Motor neuron (in vitro differentiated cells): ENCODE data around the gene NOM1. TPM values are rescaled to one million over a fixed set of nuclear protein-coding genes. Genes with fewer than 3 reads are reported as not detected.
"Not testable (repeated sequence)": the region's sequence is repeated elsewhere in the genome, so short reads cannot be mapped to it uniquely, and the experiment has no call there.

Experiments used
- ATAC-seq, 8 experiments: fragments of 200-7000 bp; cut with Tn5 transposase; replicated peaks in 6 of 8; 2 replicates each; pipeline ENCODE4 v1.8.0; 2021; ENCODE audit warnings: mild to moderate bottlenecking in 8 of 8, moderate library complexity in 8 of 8
- H3K27ac ChIP-seq, 2 donors: fragments of 250-450 bp; sonication (Bioruptor Pico); 2 replicates each; pipeline ENCODE4 v1.9.0; 2021; ENCODE audit warnings: antibody characterized with exemption in 2 of 2, mild to moderate bottlenecking in 2 of 2, moderate library complexity in 1 of 2
- H3K4me1 ChIP-seq, 2 donors: fragments of 250-450 bp; sonication (Bioruptor Pico); replicated peaks in 1 of 2; 2 replicates each; pipeline ENCODE4 v1.6.1; 2021; ENCODE audit warnings: antibody characterized with exemption in 2 of 2, mild to moderate bottlenecking in 2 of 2, moderate library complexity in 1 of 2
- H3K4me3 ChIP-seq, 5 donors: fragments of 250-450 bp; sonication (Bioruptor Pico); 2 replicates each; pipeline ENCODE4 v1.9.0; 2021; ENCODE audit warnings: antibody characterized with exemption in 5 of 5, mild to moderate bottlenecking in 5 of 5, moderate library complexity in 4 of 5
- WGBS, 10 experiments: fragments of 450-650 bp; shearing (Covaris generic); methylation state at CpG; one replicate each; pipeline ENCODE4 v1.0.0; 2022; 5-methylcytosine and 5-hydroxymethylcytosine counted together
- in situ Hi-C, 9 experiments: fragments of 400-800 bp; cut with MboI; loops; one replicate each; pipeline ENCODE4 v1.15.0; 2021; ENCODE audit warnings: low sequenced_read_pairs in 9 of 9, low pct_unique_long_range_greater_than_20kb in 2 of 9; ENCODE audit not compliant: unreplicated experiment in 9 of 9
- total RNA-seq, 8 experiments: library from RNA; unstranded; fragments of 300-600 nt; gene quantifications; 2 replicates each; pipeline versions ENCODE4 v1.2.3 to v1.2.4, GENCODE V29; 2022

NOM1 gene
- total RNA-seq, 8 experiments from 2014 or later, result 7.2 to 44.4 (median 9.5) TPM

DNA sequence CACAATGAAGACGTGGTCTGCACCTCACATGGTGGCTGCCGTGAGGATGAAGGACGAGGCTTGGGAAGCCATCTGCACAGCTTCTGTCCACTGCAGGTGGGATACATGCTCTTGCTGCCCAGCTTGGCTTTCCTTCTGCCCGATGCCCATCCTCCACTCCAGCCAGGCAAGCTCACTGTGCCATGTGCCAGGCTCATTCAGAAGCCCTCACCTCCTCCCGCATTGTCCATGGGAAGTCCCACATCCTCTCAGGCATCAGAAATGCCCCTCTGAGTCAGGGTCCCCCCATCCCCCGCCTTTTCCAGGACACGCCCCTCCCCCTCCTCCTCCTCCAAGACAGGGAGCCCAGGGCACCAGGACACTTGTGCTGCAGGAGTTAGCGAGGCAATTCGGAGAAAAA, 4.6 kb upstream of the NOM1 start:
- ATAC-seq, result no peak
- in situ Hi-C loops, result no loop called here
- no peaks in the 10 kb centered on the region for H3K4me1 ChIP-seq
- no peak overlapping the region for H3K27ac ChIP-seq
- H3K4me3 ChIP-seq, result no peak overlapping the region
- 20 to 80% (median 41%) methylated on average over 2 to 5 of the region's 9 CpGs; no CpG with 5 or more reads in 7 of the 10 experiments for WGBS, 10 experiments

DNA sequence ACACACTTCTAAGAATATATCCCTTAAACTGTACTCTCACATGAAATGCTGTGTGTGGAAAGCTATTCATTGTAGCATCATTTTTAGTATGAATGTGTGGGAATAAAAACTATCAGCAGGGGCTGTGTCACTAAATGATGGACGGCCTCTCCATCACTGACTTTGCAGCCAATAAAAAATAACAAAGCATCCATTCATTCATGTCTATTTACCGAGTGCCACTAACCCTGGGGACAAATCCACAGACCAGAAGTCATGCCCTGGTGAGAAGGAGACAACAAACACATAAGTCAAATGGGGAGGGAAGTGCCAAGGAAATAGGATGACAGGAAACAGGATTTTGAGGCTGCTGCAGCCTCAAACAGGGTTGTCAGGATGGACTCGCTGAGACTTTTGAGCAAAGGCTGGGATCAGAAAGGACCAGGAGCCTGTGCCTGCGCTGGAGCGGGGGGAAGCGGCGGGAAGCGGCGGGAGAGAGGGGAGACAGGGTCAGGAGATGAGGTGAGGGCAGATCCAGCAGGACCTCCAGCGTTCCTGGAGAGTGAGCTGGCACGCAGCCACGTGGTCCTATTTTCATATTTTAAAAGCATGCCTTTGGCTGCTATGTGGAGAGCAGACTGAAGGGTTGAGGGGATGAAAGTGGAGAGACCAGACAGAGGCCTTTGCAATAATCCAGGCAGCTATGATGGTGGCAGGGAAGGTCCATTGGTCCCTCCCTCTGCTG, 2.2 kb upstream of the NOM1 start:
- Histone ChIP-seq H3K4me1 (peaks cover 5 to 15% of the 10 kb centered on the region in 2 donors), H3K27ac (no peak overlapping the region), H3K4me3 (no peak overlapping the region)
- 24 to 67% (median 57%) methylated on average over 1 to 9 of the region's 12 CpGs; no CpG with 5 or more reads in 2 of the 10 experiments for WGBS, 10 experiments
- in situ Hi-C loops, result no loop called here
- no peak for ATAC-seq

DNA sequence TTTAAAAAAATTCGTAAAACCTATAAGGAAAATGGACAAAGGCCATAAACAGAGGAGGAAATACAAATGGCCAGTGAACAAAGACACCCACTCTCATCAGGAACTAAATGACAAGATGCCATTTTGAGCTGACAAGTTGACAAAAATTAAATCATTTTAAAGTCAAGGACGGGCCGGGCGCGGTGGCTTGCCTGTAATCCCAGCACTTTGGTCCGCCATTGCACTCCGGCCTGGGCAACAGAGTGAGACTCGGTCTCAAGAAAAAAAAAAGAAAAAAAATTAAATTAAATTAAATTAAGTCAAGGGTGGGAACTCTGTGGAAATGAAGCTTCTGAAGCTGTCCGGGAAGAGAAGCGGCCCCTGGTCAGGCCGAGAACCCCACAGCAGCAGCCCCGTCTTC, 1.2 kb upstream of the NOM1 start:
- Histone ChIP-seq H3K27ac (no peak overlapping the region), H3K4me1 (peaks cover 5 to 16% of the 10 kb centered on the region in 2 donors), H3K4me3 (no peak overlapping the region)
- no peak for ATAC-seq
- in situ Hi-C loops, result no loop called here
- 76 to 100% (median 92%) methylated on average over 2 to 12 of the region's 12 CpGs for WGBS, 10 experiments

DNA sequence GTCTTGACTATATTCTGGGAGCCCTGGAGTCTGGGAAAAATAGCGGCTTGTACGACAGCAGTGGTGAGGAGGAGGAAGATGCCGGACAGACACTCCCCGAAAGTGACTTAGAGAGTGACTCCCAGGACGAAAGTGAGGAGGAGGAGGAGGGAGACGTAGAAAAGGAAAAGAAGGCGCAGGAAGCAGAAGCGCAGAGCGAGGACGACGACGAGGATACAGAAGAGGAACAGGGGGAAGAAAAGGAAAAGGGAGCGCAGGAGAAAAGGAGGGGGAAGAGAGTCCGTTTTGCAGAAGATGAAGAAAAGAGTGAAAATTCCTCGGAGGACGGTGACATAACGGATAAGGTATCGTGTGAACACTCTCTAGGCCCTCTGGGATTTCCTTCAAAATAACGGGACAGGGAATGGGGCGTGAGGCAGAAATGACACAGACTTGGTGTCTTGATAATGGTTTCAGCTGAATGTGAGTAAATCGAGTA, 908 bp downstream of the NOM1 start:
- Histone ChIP-seq H3K4me3 (peak overlapping the region; percentile 82 to 96 (median 85)), H3K27ac (peak overlapping the region in 1 of 2 donors; percentile 88), H3K4me1 (peaks cover 5 to 16% of the 10 kb centered on the region in 2 donors)
- in situ Hi-C loops, result loop anchor here in 4 of 9 experiments (25.0 kb wide), 2 partner anchors 187 to 312 kb away; partner anchors contain the start of gene UBE3C (in 1 of the 4)
- 0 to 8% (median 1%) methylated on average over 5 to 21 of the region's 21 CpGs for WGBS, 10 experiments
- ATAC-seq, result peak in 3 of 8 experiments; percentile 1 to 3 (median 1)

DNA sequence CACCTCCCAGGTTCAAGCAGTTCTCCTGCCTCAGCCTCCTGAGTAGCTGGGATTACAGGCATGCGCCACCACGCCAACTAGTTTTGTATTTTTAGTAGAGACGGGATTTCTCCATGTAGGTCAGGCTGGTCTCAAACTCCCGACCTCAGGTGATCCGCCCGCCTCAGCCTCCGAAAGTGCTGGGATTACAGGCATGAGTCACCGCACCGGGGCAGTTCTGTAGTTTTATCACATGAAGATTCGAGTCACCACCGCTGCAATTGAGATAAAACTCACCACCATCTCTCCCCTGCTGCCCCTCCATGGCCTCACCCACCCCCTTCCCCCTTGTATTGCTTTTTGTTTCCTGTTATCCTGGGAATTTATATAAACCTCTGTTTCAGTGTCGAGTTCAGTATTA, 3.7 kb downstream of the NOM1 start:
- 67 to 100% (median 85%) methylated on average over 1 to 10 of the region's 12 CpGs; no CpG with 5 or more reads in 4 of the 10 experiments for WGBS, 10 experiments
- not testable (repeated sequence) for H3K27ac ChIP-seq, H3K4me3 ChIP-seq, ATAC-seq
- in situ Hi-C loops, result loop anchor here in 4 of 9 experiments (25.0 kb wide), 2 partner anchors 184 to 309 kb away; partner anchors contain the start of gene UBE3C (in 1 of the 4)
- H3K4me1 ChIP-seq, result peaks cover 5 to 16% of the 10 kb centered on the region in 2 donors

DNA sequence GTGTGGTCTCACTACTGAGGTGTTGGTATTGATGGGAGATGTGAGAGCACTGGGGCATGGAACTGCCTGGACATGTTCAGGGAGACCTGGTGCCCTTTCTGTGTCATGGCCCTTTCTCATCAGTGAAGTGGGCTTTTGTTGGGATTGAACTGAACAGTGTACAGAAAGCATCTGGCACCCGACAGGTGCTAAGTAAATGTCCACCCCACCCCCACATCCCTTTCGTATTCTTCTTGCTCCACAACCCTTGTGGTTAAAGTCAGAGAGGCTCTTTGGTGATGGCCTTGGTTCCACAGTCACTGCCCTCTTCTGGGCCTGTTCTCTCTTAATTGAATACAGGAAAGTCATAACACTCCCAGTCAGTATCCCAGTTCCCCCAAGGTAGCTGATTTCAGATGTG, 5.4 kb downstream of the NOM1 start:
- Histone ChIP-seq H3K4me1 (peaks cover 5 to 16% of the 10 kb centered on the region in 2 donors), H3K27ac (no peak overlapping the region), H3K4me3 (no peak overlapping the region)
- 100% methylated on average over 1 of the region's 2 CpGs; no CpG with 5 or more reads in 7 of the 10 experiments for WGBS, 10 experiments
- ATAC-seq, result no peak
- in situ Hi-C loops, result loop anchor here in 4 of 9 experiments (25.0 kb wide), 2 partner anchors 182 to 307 kb away; partner anchors contain the start of gene UBE3C (in 1 of the 4)

DNA sequence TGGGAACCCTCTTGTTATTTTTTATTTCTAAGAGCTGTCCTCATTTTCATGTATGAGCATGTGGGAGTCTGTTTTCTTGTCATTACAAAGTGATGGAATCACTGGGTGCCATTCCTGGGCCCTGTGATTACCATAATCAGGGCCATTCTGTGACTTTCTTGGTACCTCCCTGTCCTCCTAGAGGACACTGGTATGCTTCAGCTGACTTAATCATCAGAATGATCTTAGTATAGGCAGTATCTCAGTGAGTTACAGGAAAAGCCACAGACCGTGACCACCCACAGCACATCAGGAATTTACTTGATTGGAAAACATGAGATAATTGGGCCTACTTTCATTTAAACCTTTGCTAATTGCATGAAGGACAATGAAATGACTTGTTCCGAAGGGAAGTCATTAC, 7.2 kb downstream of the NOM1 start:
- no peak overlapping the region for H3K4me3 ChIP-seq
- ATAC-seq, result peak in 2 of 8 experiments; percentile 43 to 77
- WGBS, 10 experiments, result 80 to 100% (median 100%) methylated on average over 1 to 2 of the region's 2 CpGs; no CpG with 5 or more reads in 2 of the 10 experiments
- peaks cover 4 to 7% of the 10 kb centered on the region in 2 donors for H3K4me1 ChIP-seq
- in situ Hi-C loops, result loop anchor here in 4 of 9 experiments (25.0 kb wide), 2 partner anchors 181 to 306 kb away; partner anchors contain the start of gene UBE3C (in 1 of the 4)
- no peak overlapping the region for H3K27ac ChIP-seq

DNA sequence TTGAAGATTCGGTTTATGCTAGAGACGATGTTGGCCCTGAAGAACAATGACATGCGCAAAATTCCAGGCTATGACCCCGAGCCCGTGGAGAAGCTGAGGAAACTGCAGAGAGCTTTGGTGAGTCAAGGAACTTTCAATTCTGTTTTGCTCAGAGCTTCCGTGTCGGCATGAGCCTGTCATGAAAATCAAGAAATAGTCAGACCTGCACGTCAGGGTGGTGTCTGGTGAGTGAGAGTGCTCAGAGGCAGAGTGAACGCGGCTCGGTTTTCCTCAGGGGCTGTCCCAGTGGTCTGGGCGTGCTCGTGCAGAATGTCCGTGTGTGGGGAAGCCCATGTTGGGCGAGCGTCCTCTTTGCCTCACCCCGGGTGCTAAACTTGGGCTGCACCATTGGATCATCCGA, 12.6 kb downstream of the NOM1 start:
- Histone ChIP-seq H3K4me1 (no peaks in the 10 kb centered on the region), H3K27ac (no peak overlapping the region), H3K4me3 (no peak overlapping the region)
- ATAC-seq, result no peak
- in situ Hi-C loops, result loop anchor here in 4 of 9 experiments (25.0 kb wide), 2 partner anchors 175 to 300 kb away; partner anchors contain the start of gene UBE3C (in 1 of the 4)
- 40 to 100% (median 94%) methylated on average over 1 to 15 of the region's 18 CpGs; no CpG with 5 or more reads in 2 of the 10 experiments for WGBS, 10 experiments

DNA sequence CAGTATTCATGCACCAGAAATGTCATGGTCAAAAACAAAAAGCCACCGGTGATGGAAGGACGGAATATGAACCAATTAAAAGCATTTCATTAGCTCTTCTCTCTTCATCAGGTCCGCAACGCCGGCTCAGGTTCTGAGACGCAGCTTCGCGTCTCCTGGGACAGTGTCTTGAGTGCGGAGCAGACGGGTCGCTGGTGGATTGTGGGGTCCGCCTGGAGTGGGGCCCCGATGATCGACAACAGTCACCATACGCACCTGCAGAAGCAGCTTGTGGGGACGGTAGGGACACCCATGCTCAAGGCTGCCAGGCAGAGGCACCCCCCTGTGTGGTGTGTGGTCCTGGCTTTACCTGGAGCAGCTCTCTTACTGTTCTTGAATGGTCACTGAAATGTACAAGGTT, 13.4 kb downstream of the NOM1 start:
- 94 to 100% (median 100%) methylated on average over 1 to 11 of the region's 16 CpGs; no CpG with 5 or more reads in 5 of the 10 experiments for WGBS, 10 experiments
- Histone ChIP-seq H3K4me3 (no peak overlapping the region), H3K4me1 (no peaks in the 10 kb centered on the region), H3K27ac (no peak overlapping the region)
- ATAC-seq, result no peak
- in situ Hi-C loops, result loop anchor here in 4 of 9 experiments (25.0 kb wide), 2 partner anchors 174 to 299 kb away; partner anchors contain the start of gene UBE3C (in 1 of the 4)

DNA sequence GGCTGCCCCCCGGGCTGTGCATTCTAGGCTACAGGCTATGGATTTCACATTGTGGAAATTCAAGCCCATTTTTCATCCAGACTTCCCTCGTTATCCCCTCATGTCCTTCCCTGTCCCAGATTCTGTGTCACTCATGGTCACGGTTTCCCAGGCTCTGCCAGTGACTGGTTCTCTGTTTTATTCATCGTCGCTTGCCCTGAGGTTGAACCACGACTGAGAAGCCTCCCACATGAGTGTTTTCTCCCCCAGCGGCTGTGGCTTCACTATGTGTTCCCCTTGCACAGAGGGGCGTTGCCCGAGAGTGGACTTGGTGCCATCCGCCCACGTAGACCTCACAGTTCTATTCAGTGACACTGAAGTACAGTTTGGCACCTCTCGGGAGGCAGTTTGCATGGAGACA, 14.0 kb downstream of the NOM1 start:
- Histone ChIP-seq H3K27ac (no peak overlapping the region), H3K4me3 (no peak overlapping the region), H3K4me1 (no peaks in the 10 kb centered on the region)
- no peak for ATAC-seq
- in situ Hi-C loops, result loop anchor here in 4 of 9 experiments (25.0 kb wide), 2 partner anchors 174 to 299 kb away; partner anchors contain the start of gene UBE3C (in 1 of the 4)
- 89 to 100% (median 96%) methylated on average over 1 to 12 of the region's 12 CpGs; no CpG with 5 or more reads in 4 of the 10 experiments for WGBS, 10 experiments

DNA sequence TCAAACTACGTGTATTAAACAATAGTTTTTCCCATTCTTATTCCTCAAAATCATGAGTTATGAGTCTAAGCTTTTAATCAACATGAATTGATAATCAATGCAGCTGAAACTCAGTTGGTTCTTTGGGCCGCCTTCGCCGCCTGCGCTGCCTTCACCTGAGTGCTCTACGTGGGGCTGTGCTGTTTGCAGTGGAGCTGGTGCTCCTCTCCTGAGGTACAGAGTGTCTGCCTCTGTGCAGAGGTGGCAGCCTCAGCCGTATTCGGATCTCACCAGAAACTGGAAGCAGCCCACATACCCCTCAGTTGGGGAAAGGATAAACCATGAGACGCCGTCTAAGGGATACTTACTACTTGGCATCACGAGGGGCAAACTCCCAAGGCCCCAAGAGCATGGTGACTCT, 15.5 kb downstream of the NOM1 start:
- no peaks in the 10 kb centered on the region for H3K4me1 ChIP-seq
- in situ Hi-C loops, result loop anchor here in 4 of 9 experiments (25.0 kb wide), 2 partner anchors 172 to 297 kb away; partner anchors contain the start of gene UBE3C (in 1 of the 4)
- no peak overlapping the region for H3K27ac ChIP-seq
- 80 to 100% (median 98%) methylated on average over 1 to 9 of the region's 11 CpGs; no CpG with 5 or more reads in 4 of the 10 experiments for WGBS, 10 experiments
- H3K4me3 ChIP-seq, result no peak overlapping the region
- no peak for ATAC-seq

DNA sequence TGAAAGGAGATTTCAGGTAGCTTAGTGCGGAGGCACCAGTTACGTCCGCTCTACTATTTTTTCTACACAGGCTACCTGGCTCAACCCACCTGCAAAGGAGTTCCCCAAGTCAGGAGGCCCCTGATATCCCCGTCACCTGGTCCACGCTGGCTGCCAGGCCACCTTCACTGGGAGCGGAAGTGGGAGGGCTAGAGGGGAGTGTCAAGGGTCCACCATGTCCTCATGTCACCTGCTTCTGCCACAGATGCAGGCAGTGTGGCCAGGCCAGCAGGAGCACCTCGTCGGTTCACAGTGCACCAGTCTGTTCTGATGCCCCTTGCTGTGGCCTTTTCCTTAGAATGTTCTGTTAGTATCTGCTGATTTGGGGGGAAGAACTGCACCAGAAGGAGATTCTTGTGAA, 16.9 kb downstream of the NOM1 start:
- WGBS, 10 experiments, result 87 to 100% (median 99%) methylated on average over 1 to 7 of the region's 8 CpGs; no CpG with 5 or more reads in 4 of the 10 experiments
- no peak overlapping the region for H3K27ac ChIP-seq
- no peaks in the 10 kb centered on the region for H3K4me1 ChIP-seq
- ATAC-seq, result no peak
- in situ Hi-C loops, result loop anchor here in 4 of 9 experiments (25.0 kb wide), 2 partner anchors 171 to 296 kb away; partner anchors contain the start of gene UBE3C (in 1 of the 4)
- H3K4me3 ChIP-seq, result no peak overlapping the region

DNA sequence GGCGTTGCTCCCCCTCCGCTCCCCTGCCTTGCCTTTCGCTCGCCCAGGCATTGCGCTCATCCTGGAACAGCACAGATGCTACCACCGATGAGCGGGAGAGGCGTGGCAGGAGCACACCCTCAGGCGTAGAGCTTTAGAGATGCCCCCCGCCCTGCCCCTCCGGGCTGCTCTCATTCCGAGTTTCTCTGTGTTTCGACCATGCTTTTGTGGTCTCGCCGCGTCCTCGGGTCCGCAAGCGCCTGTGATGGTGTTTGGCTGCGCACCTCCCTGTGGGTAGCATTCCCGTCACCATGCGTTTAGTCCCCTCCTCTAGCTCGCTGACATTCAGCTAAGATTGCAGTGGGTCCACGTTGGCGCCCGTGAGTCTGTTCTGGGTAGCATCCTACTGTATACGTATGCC, 18.7 kb downstream of the NOM1 start:
- Histone ChIP-seq H3K27ac (no peak overlapping the region), H3K4me1 (no peaks in the 10 kb centered on the region), H3K4me3 (no peak overlapping the region)
- in situ Hi-C loops, result loop anchor here in 4 of 9 experiments (25.0 kb wide), 2 partner anchors 169 to 294 kb away; partner anchors contain the start of gene UBE3C (in 1 of the 4)
- WGBS, 10 experiments, result 87 to 100% (median 95%) methylated on average over 2 to 22 of the region's 27 CpGs; no CpG with 5 or more reads in 3 of the 10 experiments
- no peak for ATAC-seq
